ENCODE measurements around the gene LRMDA. TPM values are rescaled to one million over a fixed set of nuclear protein-coding genes. Genes with fewer than 3 reads are reported as not detected.
A peak's percentile ranks its signal among the peaks of the same experiment; 100 is the strongest.

The LRMDA gene
- total RNA-seq, 4 donors from 2014 or later: 9.8 to 18.6 (median 15.8) TPM

DNA sequence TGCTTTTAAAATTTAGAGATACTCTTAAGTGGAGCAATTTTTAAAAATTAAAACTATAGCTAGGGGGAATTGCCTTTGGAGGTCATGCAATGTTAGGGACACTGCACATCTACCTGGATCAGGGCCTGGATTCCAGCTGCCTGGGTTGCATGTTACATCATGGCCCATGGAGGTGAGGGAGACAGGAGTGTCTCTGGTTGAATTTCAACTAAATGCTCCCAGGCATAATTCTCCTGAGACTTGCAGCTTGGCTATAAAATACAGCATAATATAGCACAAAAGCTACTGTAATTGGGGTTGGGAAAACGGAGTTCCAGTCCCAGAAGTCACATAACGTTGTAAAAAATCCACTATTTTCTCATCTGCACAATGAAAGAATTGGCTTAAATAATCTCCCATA, 782.5 kb downstream of the LRMDA start:
- Histone ChIP-seq H3K4me3 (no peak overlapping the region), H3K27ac (no peak overlapping the region), H3K9me3 (peaks cover 0 to 4% (median 0%) of the 10 kb centered on the region in 4 donors), H3K4me1 (no peaks in the 10 kb centered on the region), H3K36me3 (no peaks in the 10 kb centered on the region), H3K27me3 (no peaks in the 10 kb centered on the region)
- DNase-seq (ENCODE audit: low spot score in 2 of 2): no peak
- WGBS, 2 donors: 76 to 78% methylated on average over 2 of the region's 2 CpGs
- no peak for TF ChIP-seq EP300 (IDR thresholded peaks at IDR 0.05)
- no peak for TF ChIP-seq CTCF (IDR thresholded peaks at IDR 0.05)
- TF ChIP-seq POLR2A (IDR thresholded peaks at IDR 0.05): no peak

DNA sequence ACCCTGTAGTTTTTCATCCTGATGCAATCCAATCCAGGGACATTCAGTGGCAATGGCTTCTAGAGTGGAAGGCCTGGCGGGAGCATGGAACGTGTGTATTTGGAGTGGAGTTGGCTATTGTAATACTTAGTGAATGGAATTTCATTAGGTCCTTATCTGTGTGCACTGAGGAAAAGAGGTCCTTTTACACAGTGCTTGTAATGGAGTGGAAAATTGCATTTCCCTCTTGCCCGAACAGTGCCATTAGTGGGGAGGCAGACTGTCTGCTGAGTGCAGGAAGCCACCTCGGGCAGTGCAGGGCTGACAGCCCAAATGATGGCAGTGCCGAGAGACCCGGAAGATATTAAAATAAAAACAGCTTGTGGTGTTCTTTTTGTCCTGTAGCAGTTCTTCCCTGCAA, 786.6 kb downstream of the LRMDA start:
- Histone ChIP-seq H3K36me3 (no peaks in the 10 kb centered on the region), H3K9me3 (peaks cover 0 to 9% (median 0%) of the 10 kb centered on the region in 4 donors), H3K27ac (no peak overlapping the region), H3K4me1 (no peaks in the 10 kb centered on the region), H3K4me3 (no peak overlapping the region), H3K27me3 (no peaks in the 10 kb centered on the region)
- 84 to 92% methylated on average over 6 of the region's 6 CpGs for WGBS, 2 donors
- DNase-seq (ENCODE audit: low spot score in 2 of 2): no peak
- TF ChIP-seq POLR2A (IDR thresholded peaks at IDR 0.05): no peak
- no peak for TF ChIP-seq EP300 (IDR thresholded peaks at IDR 0.05)
- no peak for TF ChIP-seq CTCF (IDR thresholded peaks at IDR 0.05)

DNA sequence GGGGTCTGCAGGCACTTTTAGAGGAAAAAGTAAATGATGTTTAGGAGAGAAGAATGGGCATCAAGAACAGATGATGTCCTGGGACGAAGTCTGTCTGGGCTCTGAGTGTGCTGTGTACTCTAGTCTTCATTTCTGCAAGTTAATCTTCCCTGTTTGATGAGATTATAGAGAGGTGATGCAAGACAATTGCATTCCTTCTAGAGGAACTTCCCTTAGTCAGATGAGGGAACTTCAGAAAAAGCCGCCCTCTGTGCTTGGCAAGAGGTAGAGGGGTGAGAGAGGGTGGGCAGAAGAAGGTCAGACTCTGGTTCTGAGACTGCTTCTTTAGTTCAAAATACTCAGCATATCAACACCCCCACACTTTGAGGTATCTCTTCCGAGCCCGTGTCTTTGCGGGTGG, 797.9 kb downstream of the LRMDA start:
- peaks cover 0 to 3% (median 0%) of the 10 kb centered on the region in 4 donors for H3K4me1 ChIP-seq
- no peak for DNase-seq (ENCODE audit: low spot score in 2 of 2)
- no peaks in the 10 kb centered on the region for H3K36me3 ChIP-seq
- no peak for TF ChIP-seq CTCF (IDR thresholded peaks at IDR 0.05)
- no peak for TF ChIP-seq EP300 (IDR thresholded peaks at IDR 0.05)
- no peak for TF ChIP-seq POLR2A (IDR thresholded peaks at IDR 0.05)
- H3K27ac ChIP-seq: no peak overlapping the region
- no peaks in the 10 kb centered on the region for H3K27me3 ChIP-seq
- no peaks in the 10 kb centered on the region for H3K9me3 ChIP-seq
- H3K4me3 ChIP-seq: no peak overlapping the region
- 76 to 87% methylated on average over 5 of the region's 5 CpGs for WGBS, 2 donors

GRCh38 chr10:76230921-76231285, 799.5 kb downstream of the LRMDA start:
- H3K27ac ChIP-seq: peak overlapping the region in 2 of 4 donors; percentile 6 to 21
- DNase-seq (ENCODE audit: low spot score in 2 of 2): no peak
- no peaks in the 10 kb centered on the region for H3K9me3 ChIP-seq
- H3K4me3 ChIP-seq: no peak overlapping the region
- 58 to 63% methylated on average over 1 of the region's 1 CpG for WGBS, 2 donors
- H3K36me3 ChIP-seq: no peaks in the 10 kb centered on the region
- no peaks in the 10 kb centered on the region for H3K27me3 ChIP-seq
- TF ChIP-seq CTCF (IDR thresholded peaks at IDR 0.05): no peak
- no peak for TF ChIP-seq EP300 (IDR thresholded peaks at IDR 0.05)
- TF ChIP-seq POLR2A (IDR thresholded peaks at IDR 0.05): no peak
- peaks cover 0 to 3% (median 0%) of the 10 kb centered on the region in 4 donors for H3K4me1 ChIP-seq

GRCh38 chr10:76231286-76231934, 800.0 kb downstream of the LRMDA start:
- peak overlapping the region in 2 of 4 donors; percentile 6 to 21 for H3K27ac ChIP-seq
- H3K4me3 ChIP-seq: no peak overlapping the region
- peaks cover 0 to 3% (median 0%) of the 10 kb centered on the region in 4 donors for H3K4me1 ChIP-seq
- no peak for DNase-seq (ENCODE audit: low spot score in 2 of 2)
- WGBS, 2 donors: 29 to 31% methylated on average over 2 of the region's 2 CpGs
- TF ChIP-seq CTCF (IDR thresholded peaks at IDR 0.05): no peak
- TF ChIP-seq EP300 (IDR thresholded peaks at IDR 0.05): no peak
- no peak for TF ChIP-seq POLR2A (IDR thresholded peaks at IDR 0.05)
- no peaks in the 10 kb centered on the region for H3K36me3 ChIP-seq
- H3K27me3 ChIP-seq: no peaks in the 10 kb centered on the region
- no peaks in the 10 kb centered on the region for H3K9me3 ChIP-seq

Data from tibial nerve (tissue), 4 donors.